Measurements from ENCODE around the gene ZNF469.

ZNF469 gene

GRCh38 chr16:88363239-88363891, 19.4 kb upstream of the ZNF469 start:
- DNase-seq = no peak

- no peak for DNase-seq
Observed at GRCh38 chr16:88365244-88365865, 17.4 kb upstream of the ZNF469 start.

- no peak for DNase-seq
Observed at GRCh38 chr16:88366032-88366703, 16.6 kb upstream of the ZNF469 start.

- DNase-seq = no peak
Observed at GRCh38 chr16:88366704-88367047, 16.1 kb upstream of the ZNF469 start.

- no peak for DNase-seq
Observed at GRCh38 chr16:88367560-88367959, 15.2 kb upstream of the ZNF469 start.

GRCh38 chr16:88368036-88368435, 14.7 kb upstream of the ZNF469 start:
- no peak for DNase-seq

GRCh38 chr16:88368994-88369393, 13.8 kb upstream of the ZNF469 start:
- DNase-seq = no peak

GRCh38 chr16:88369447-88370008, 13.2 kb upstream of the ZNF469 start:
- DNase-seq = no peak

GRCh38 chr16:88370365-88370764, 12.4 kb upstream of the ZNF469 start:
- no peak for DNase-seq

- no peak for DNase-seq
Observed at GRCh38 chr16:88372522-88372921, 10.2 kb upstream of the ZNF469 start.

- DNase-seq = no peak
Observed at GRCh38 chr16:88373211-88373610, 9.5 kb upstream of the ZNF469 start.

GRCh38 chr16:88373927-88374492, 8.7 kb upstream of the ZNF469 start:
- no peak for DNase-seq

GRCh38 chr16:88374736-88375135, 8.0 kb upstream of the ZNF469 start:
- DNase-seq = no peak

- no peak for DNase-seq
Observed at GRCh38 chr16:88375236-88375975, 7.4 kb upstream of the ZNF469 start.

- no peak for DNase-seq
Observed at GRCh38 chr16:88375996-88376834, 6.5 kb upstream of the ZNF469 start.

GRCh38 chr16:88376835-88377726, 5.7 kb upstream of the ZNF469 start:
- no peak for DNase-seq

- no peak for DNase-seq
Observed at GRCh38 chr16:88377961-88378360, 4.8 kb upstream of the ZNF469 start.

- no peak for DNase-seq
Observed at GRCh38 chr16:88378401-88378800, 4.4 kb upstream of the ZNF469 start.

- DNase-seq = no peak
Observed at GRCh38 chr16:88378836-88379693, 3.7 kb upstream of the ZNF469 start.

- no peak for DNase-seq
Observed at GRCh38 chr16:88379694-88380040, 3.1 kb upstream of the ZNF469 start.

All from suppressor macrophage treated with lipopolysaccharide for 4 hours (primary cell).